Activated T-cell treated with anti-CD3 and anti-CD28 coated beads, Interleukin-2, amount 50 U/mL, for 4 hours (primary cell): Measurements from ENCODE around the gene ACE2. TPM values are rescaled to one million over a fixed set of nuclear protein-coding genes. Genes with fewer than 3 reads are reported as not detected.

Experiments used
- ATAC-seq, 2 donors: fragments of 200-7000 bp; cut with Tn5 transposase; one replicate each; pipeline ENCODE4 v1.10.0; 2021
- DNase-seq: peaks from one replicate; pipeline ENCODE4 v3.0.0-alpha.2; 2020
- H3K27me3 Mint-ChIP-seq: one replicate; pipeline ENCODE4 v1.8.0; 2021; ENCODE audit warnings: low read depth, mixed read lengths
- H3K36me3 Mint-ChIP-seq: one replicate; pipeline ENCODE4 v1.8.0; 2022; ENCODE audit warnings: mixed read lengths; ENCODE audit not compliant: insufficient read depth
- H3K4me1 Mint-ChIP-seq: one replicate; pipeline ENCODE4 v1.8.0; 2021; ENCODE audit warnings: low read depth, mixed read lengths
- H3K4me3 Mint-ChIP-seq: one replicate; pipeline ENCODE4 v1.8.0; 2021; ENCODE audit warnings: mild to moderate bottlenecking, moderate library complexity, mixed read lengths
- H3K9me3 Mint-ChIP-seq: one replicate; pipeline ENCODE4 v1.8.0; 2021; ENCODE audit warnings: mixed read lengths
- total RNA-seq, 3 donors: library from RNA; stranded (reverse); gene quantifications; one replicate each; pipeline ENCODE4 v1.2.1, GENCODE V29; 2021

The ACE2 gene
- total RNA-seq, 3 donors from 2014 or later = 0.14 TPM; not detected in 2

GRCh38 chrX:15563056-15563455 is 37.7 kb downstream of the ACE2 start:
- Mint-ChIP-seq H3K27me3 (peaks cover 8% of the 10 kb centered on the region), H3K36me3 (no peaks in the 10 kb centered on the region), H3K4me3 (no peak overlapping the region), H3K4me1 (no peaks in the 10 kb centered on the region), H3K9me3 (no peaks in the 10 kb centered on the region)
- ATAC-seq (no peak), DNase-seq (no peak)

- DNase-seq = no peak
- no peak overlapping the region for H3K4me3 Mint-ChIP-seq
- ATAC-seq = no peak
- no peaks in the 10 kb centered on the region for H3K4me1 Mint-ChIP-seq
- H3K36me3 Mint-ChIP-seq = no peaks in the 10 kb centered on the region
- H3K27me3 Mint-ChIP-seq = peaks cover 3% of the 10 kb centered on the region
- no peaks in the 10 kb centered on the region for H3K9me3 Mint-ChIP-seq
These were observed 39.8 kb downstream of the ACE2 start for GRCh38 chrX:15560924-15561323.

- Mint-ChIP-seq H3K27me3 (no peaks in the 10 kb centered on the region), H3K4me1 (no peaks in the 10 kb centered on the region), H3K4me3 (no peak overlapping the region), H3K36me3 (no peaks in the 10 kb centered on the region), H3K9me3 (no peaks in the 10 kb centered on the region)
- no peak for ATAC-seq
- DNase-seq = no peak
These were observed 41.5 kb downstream of the ACE2 start for GRCh38 chrX:15559227-15559626.

DNA sequence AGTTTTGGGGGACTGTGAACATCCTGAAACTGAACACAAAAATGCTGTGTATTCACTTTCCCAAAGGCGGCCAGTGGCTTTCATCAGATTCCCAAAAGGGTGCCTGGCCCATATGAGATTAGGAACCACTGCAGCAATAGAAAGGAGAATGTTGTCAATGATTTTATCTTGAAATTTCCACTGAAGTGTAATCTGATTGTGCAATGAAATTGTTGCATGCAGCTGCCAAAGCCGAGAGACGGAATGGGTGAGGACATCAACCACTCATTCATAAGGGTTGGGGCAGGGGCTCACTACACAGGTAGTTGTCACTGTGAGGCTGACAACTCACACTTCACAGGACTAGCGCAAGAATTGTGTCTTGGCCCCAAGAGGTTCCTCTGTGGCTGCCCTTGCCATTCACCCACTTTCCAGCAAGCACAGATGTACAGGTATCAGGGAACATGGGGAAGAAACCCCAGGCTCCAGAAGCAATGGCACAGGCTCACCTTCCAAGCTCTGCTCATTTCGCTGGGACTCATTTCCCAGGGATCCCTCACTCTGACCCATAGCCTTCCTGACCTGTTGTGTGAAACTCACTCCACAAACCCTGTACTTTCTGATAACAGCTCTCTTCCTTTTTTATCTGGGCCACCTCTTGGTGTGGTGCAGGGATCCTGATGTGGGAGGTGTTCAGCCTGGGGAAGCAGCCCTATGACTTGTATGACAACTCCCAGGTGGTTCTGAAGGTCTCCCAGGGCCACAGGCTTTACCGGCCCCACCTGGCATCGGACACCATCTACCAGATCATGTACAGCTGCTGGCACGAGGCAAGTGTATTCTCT is 51.4 kb downstream of the ACE2 start:
- H3K4me1 Mint-ChIP-seq = no peaks in the 10 kb centered on the region
- no peak for DNase-seq
- no peak for ATAC-seq
- no peak overlapping the region for H3K4me3 Mint-ChIP-seq
- H3K27me3 Mint-ChIP-seq = no peaks in the 10 kb centered on the region
- H3K36me3 Mint-ChIP-seq = no peaks in the 10 kb centered on the region
- no peaks in the 10 kb centered on the region for H3K9me3 Mint-ChIP-seq

GRCh38 chrX:15547356-15547755 is 53.4 kb downstream of the ACE2 start:
- Mint-ChIP-seq H3K4me1 (no peaks in the 10 kb centered on the region), H3K27me3 (no peaks in the 10 kb centered on the region), H3K9me3 (no peaks in the 10 kb centered on the region), H3K36me3 (no peaks in the 10 kb centered on the region), H3K4me3 (no peak overlapping the region)
- ATAC-seq (no peak), DNase-seq (no peak)

DNA sequence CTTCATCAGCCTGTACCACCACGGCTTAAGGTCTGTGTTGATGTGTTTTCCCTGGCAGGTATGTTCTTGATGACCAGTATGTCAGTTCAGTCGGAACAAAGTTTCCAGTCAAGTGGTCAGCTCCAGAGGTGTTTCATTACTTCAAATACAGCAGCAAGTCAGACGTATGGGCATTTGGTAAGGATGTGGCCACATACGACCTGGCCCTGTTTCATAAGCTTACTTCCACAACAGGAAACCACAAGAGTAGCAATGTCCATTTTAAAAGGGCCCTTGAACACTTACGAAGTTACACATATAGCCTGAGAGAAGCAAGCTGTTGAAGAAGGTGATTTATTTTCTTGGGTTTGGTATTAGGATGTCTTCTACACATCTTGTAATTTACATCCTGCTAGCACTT is 54.0 kb downstream of the ACE2 start:
- DNase-seq = no peak
- no peak overlapping the region for H3K4me3 Mint-ChIP-seq
- no peaks in the 10 kb centered on the region for H3K9me3 Mint-ChIP-seq
- ATAC-seq = no peak
- no peaks in the 10 kb centered on the region for H3K4me1 Mint-ChIP-seq
- H3K27me3 Mint-ChIP-seq = no peaks in the 10 kb centered on the region
- no peaks in the 10 kb centered on the region for H3K36me3 Mint-ChIP-seq

- Mint-ChIP-seq H3K9me3 (no peaks in the 10 kb centered on the region), H3K36me3 (no peaks in the 10 kb centered on the region), H3K4me1 (no peaks in the 10 kb centered on the region), H3K4me3 (no peak overlapping the region), H3K27me3 (no peaks in the 10 kb centered on the region)
- DNase-seq (no peak), ATAC-seq (no peak)
These were observed 70.4 kb downstream of the ACE2 start for GRCh38 chrX:15530318-15530717.

GRCh38 chrX:15529165-15529564 is 71.6 kb downstream of the ACE2 start:
- Mint-ChIP-seq H3K36me3 (no peaks in the 10 kb centered on the region), H3K4me3 (no peak overlapping the region)

GRCh38 chrX:15525664-15526416 is 74.9 kb downstream of the ACE2 start:
- DNase-seq = no peak
- H3K36me3 Mint-ChIP-seq = no peaks in the 10 kb centered on the region
- H3K27me3 Mint-ChIP-seq = peaks cover 3% of the 10 kb centered on the region
- no peak for ATAC-seq
- H3K4me3 Mint-ChIP-seq = no peak overlapping the region
- no peaks in the 10 kb centered on the region for H3K4me1 Mint-ChIP-seq
- H3K9me3 Mint-ChIP-seq = no peaks in the 10 kb centered on the region

More at GRCh38 chrX:15529165-15529564, 71.6 kb downstream of the ACE2 start:
- H3K4me1 Mint-ChIP-seq = no peaks in the 10 kb centered on the region
- no peak for DNase-seq
- no peak for ATAC-seq
- H3K27me3 Mint-ChIP-seq = no peaks in the 10 kb centered on the region
- no peaks in the 10 kb centered on the region for H3K9me3 Mint-ChIP-seq

DNA sequence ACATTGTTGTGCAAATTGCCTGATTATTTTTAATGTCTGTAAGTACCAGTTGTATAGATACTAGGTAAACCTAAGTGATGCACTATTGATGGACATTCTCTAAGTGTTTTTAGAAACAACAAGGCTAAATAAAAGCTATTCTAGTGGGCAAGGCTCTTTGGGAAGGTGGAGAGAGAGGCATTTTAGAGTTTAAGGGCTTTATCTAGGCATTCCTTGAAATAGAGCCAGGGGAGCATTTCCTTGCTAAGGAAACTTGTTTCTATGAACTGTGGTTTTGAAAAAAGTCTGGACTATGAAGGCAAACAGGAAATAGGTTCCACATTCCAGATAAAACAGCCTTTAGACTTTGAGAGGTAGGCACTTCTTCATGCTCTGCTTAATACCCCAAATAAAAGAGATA is 76.3 kb downstream of the ACE2 start:
- no peak for DNase-seq
- Mint-ChIP-seq H3K4me3 (no peak overlapping the region), H3K9me3 (no peaks in the 10 kb centered on the region), H3K4me1 (no peaks in the 10 kb centered on the region), H3K27me3 (peaks cover 3% of the 10 kb centered on the region), H3K36me3 (no peaks in the 10 kb centered on the region)
- no peak for ATAC-seq

GRCh38 chrX:15523088-15523487 is 77.7 kb downstream of the ACE2 start:
- no peaks in the 10 kb centered on the region for H3K9me3 Mint-ChIP-seq
- H3K4me3 Mint-ChIP-seq = no peak overlapping the region
- H3K36me3 Mint-ChIP-seq = no peaks in the 10 kb centered on the region
- H3K4me1 Mint-ChIP-seq = no peaks in the 10 kb centered on the region
- ATAC-seq (no peak), DNase-seq (no peak)
- H3K27me3 Mint-ChIP-seq = peaks cover 3% of the 10 kb centered on the region

DNA sequence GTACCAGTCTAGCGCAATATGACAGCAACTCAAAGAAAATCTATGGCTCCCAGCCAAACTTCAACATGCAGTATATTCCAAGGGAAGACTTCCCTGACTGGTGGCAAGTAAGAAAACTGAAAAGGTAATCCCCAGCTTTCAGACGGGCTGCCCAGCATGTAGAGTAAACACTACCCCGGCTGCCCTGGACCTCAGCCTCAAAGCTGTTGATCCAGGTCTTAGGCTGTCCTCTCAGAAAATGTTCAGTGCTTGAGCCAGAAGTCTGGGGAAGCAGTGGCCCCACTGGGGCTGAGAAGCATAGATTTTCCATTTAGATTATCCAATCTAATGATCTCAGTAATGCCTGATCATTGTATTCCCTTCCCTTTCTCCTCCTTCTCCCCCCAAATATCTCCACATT is 78.3 kb downstream of the ACE2 start:
- DNase-seq = no peak
- Mint-ChIP-seq H3K9me3 (no peaks in the 10 kb centered on the region), H3K36me3 (no peaks in the 10 kb centered on the region), H3K4me3 (no peak overlapping the region), H3K4me1 (no peaks in the 10 kb centered on the region), H3K27me3 (peaks cover 3% of the 10 kb centered on the region)
- no peak for ATAC-seq

GRCh38 chrX:15515931-15516330 is 84.8 kb downstream of the ACE2 start:
- no peaks in the 10 kb centered on the region for H3K9me3 Mint-ChIP-seq
- DNase-seq (no peak), ATAC-seq (no peak)
- H3K4me3 Mint-ChIP-seq = no peak overlapping the region
- H3K27me3 Mint-ChIP-seq = no peaks in the 10 kb centered on the region
- H3K36me3 Mint-ChIP-seq = no peaks in the 10 kb centered on the region
- H3K4me1 Mint-ChIP-seq = no peaks in the 10 kb centered on the region

- DNase-seq = no peak
- Mint-ChIP-seq H3K27me3 (no peaks in the 10 kb centered on the region), H3K4me3 (no peak overlapping the region), H3K9me3 (no peaks in the 10 kb centered on the region), H3K4me1 (no peaks in the 10 kb centered on the region), H3K36me3 (no peaks in the 10 kb centered on the region)
- no peak for ATAC-seq
These were observed 86.5 kb downstream of the ACE2 start for GRCh38 chrX:15514279-15514678.

GRCh38 chrX:15512401-15512965 is 88.3 kb downstream of the ACE2 start:
- Mint-ChIP-seq H3K36me3 (no peaks in the 10 kb centered on the region), H3K9me3 (no peaks in the 10 kb centered on the region), H3K27me3 (no peaks in the 10 kb centered on the region), H3K4me3 (no peak overlapping the region), H3K4me1 (no peaks in the 10 kb centered on the region)
- DNase-seq = no peak
- ATAC-seq = no peak
